ENCODE results near the gene MED19. TPM values are rescaled to one million over a fixed set of nuclear protein-coding genes. Genes with fewer than 3 reads are reported as not detected.
A peak's percentile ranks its signal among the peaks of the same experiment; 100 is the strongest.
"Not testable (repeated sequence)": the region's sequence is repeated elsewhere in the genome, so short reads cannot be mapped to it uniquely, and the experiment has no call there.

Gene MED19
- 27.2 and 35.0 TPM in 2 replicates for total RNA-seq (2014; rRNA removed)
- 29.4 TPM for polyA plus RNA-seq (2012)

- peak; percentile 61 for DNase-seq (ENCODE audit: low read depth)
Observed at GRCh38 chr11:57711414-57712255, at the start of gene MED19. Gene MED19 (minus strand): TSS chr11:57712215. CDS start chr11:57712179, 36 bp downstream.

GRCh38 chr11:57758174-57758573, 46.2 kb upstream of the MED19 start:
- DNase-seq (ENCODE audit: low read depth) = no peak

DNA sequence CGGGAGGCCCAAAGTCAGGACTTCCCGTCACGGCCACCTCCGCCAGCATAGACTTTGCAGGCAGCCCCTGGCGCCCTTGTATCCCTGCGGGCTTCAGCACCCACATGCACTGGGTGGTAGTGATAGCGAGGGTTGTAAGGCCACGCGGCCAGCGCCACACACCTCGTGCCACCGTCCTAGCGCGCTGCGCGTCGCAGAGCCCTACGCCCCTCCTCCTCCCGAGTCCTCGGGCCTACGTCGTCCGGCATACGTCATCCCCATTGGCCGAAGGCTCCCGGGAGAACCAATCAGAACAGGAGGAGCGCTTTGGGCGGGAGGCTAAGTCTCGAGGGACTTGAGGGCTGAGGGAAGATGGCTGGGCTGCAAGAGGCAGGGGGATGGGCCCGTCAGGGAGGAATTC, 40.9 kb upstream of the MED19 start:
- DNase-seq (ENCODE audit: low read depth) = no peak

DNA sequence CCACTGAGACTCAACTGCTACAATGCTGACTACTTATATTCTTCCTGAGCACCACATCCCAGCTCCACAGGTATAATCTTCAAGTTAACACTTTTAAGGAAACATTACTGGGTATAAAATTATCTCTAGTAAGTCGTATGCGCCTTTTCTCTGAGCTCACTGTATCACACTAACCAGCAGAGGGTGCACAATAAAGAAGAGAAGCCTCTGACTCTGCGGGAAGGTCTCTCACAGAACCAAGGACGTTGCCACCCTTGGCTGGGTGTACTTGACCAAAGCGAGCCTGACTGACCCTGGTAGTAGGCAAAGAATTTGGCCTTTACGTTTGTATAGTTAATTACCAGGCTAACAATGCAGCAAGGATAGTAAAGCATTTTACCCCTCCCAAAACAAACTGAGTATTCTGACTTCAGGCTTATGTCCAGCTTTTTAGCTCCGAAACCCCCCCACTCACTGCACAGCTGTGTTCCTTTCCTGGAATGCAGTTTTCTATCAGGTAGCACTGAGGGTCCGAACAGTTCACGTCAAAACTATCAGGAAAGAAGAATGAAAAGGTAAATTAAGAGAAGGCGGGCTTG, 39.8 kb upstream of the MED19 start, which contains the start of gene BTBD18:
TSS of gene BTBD18 (minus strand) at position 144 of the 578 bp plus-strand sequence. CDS start 631 bp downstream, outside the sequence.
- DNase-seq (ENCODE audit: low read depth) = peak; percentile 42

- no peak for DNase-seq (ENCODE audit: low read depth)
Observed at GRCh38 chr11:57751176-57751575, 39.2 kb upstream of the MED19 start.

DNA sequence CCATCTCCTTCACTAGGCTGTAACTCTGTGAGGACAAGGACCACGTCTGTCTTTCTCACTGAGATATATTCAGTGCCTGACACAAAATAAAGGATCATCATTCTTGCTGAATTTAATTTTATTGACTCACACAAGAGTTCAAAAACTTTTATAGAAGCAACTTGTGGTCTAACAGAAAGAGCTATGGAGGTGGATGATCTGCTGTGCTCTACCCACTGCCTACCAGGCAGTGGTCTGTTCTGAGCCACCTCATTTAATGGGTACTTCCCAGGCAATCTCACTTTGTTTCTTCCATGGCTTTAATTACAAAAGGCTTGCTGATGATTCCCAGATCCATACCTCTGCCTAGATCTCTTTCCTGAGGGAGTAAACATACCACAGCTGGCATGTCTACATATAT, 34.9 kb upstream of the MED19 start:
- no peak for DNase-seq (ENCODE audit: low read depth)

DNA sequence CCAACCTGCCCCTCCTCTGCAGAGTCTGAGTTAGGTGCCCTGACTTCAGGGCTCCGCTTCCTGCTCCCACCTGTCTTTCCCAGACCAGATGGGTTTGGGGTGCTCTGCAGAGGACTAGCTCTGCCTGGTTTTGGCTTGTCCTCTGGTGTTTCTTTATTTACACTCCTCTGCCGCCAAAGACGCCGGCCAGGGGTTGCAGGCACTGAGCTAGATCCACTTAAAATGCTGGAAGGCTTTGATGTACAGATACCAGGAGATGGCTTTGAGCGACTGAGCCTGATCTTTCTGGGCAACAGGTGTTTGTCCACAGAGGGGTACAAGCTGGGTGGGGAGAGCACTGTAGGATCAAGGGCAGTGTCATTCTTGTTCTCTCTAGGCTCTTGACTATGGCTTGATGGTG, 33.2 kb upstream of the MED19 start:
- no peak for DNase-seq (ENCODE audit: low read depth)

GRCh38 chr11:57744357-57744756, 32.3 kb upstream of the MED19 start:
- DNase-seq (ENCODE audit: low read depth) = no peak

- no peak for DNase-seq (ENCODE audit: low read depth)
Observed at GRCh38 chr11:57742087-57742452, 30.1 kb upstream of the MED19 start.

DNA sequence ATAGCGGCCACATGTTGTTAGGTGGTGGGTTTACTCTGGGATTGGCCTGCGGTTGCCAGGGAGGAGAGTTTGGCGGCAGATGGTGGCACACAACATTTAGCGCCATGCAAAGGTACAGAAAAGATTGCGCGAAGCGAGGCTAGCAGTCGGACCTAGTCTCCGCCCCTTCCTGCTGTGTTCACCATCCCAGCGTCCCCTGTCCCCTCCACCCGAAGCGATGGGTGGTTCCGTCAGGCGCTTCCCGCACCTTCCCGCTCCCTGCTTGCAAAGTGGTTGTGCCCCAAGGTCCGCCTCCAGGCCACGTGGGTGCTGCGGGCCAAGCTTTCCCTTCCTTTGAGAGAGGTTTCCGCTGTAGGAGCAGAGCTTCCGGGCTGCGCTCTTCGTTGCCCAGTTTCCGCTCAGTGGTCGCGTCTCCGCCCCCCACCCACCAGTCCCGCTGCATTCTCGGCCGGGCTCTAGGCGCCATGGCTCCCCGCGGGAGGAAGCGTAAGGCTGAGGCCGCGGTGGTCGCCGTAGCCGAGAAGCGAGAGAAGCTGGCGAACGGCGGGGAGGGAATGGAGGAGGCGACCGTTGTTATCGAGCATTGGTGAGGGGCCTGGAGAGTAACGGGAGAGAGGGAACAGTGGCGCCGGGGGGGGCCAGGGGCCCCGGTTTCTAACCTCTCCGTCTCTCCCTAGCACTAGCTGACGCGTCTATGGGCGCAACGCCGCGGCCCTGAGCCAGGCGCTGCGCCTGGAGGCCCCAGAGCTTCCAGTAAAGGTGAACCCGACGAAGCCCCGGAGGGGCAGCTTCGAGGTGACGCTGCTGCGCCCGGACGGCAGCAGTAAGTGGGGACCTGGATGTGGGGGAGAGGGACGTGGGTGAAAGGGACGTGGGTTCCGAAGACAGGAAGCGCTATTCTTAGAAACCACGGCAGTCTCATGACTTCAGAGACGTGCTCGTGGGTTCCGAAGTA, 29.4 kb upstream of the MED19 start, which contains the start of gene SELENOH:
TSS of gene SELENOH (plus strand) at position 360 of the 955 bp plus-strand sequence. CDS start at position 465, 105 bp downstream.
- peak; percentile 96 for DNase-seq (ENCODE audit: low read depth)

DNA sequence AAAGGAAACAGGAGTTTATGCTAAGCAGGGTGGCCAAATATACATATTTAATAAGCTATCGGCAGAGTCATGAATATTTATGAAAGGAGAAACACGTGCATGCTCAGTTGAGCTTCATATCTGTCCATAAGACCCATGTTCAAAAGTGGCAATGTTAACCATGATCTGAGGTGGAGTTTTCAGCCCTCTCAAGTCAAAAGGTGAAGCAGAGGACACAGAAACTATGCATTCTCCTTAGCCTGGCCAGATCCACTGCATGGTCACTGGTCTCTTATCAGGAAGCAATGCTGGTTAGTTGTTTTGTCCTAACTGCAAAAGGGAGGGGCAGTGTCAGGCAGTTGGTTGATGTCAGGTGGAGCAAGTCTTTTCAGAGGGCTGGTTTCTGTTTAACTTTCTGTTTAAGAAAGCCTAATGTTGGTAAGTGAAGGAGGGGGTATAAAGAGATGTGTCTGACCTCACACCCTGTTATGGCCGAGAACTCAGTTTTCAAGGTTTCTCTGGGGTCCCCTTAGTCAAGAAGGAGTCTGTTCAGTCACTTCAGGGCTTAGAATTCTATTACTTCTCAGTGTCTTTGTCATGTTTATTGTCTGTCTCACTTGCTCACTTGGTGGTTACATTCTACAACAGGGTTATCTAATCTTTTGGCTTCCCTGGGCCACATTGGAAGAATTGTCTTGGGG, 23.7 kb upstream of the MED19 start:
- no peak for DNase-seq (ENCODE audit: low read depth)

DNA sequence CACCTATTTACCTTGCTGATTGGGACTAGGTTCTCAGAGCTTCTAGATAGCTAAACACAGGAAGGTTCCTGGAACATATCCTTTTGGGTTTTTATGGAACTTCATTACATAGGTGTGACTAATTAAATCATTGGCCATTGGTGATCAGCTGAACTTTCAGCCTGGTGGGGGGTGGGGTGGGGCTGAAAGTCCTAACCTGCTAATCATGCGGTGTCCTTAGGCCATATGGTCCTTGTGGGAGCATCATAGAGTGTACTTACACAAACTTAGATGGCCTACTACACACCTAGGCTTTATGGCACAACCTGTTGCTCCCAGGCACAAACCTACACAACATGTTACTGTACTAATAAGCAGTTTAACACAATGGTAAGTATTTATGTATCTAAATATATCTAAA, 20.6 kb upstream of the MED19 start:
- no peak for DNase-seq (ENCODE audit: low read depth)

GRCh38 chr11:57729479-57729878, 17.5 kb upstream of the MED19 start:
- DNase-seq (ENCODE audit: low read depth) = no peak

DNA sequence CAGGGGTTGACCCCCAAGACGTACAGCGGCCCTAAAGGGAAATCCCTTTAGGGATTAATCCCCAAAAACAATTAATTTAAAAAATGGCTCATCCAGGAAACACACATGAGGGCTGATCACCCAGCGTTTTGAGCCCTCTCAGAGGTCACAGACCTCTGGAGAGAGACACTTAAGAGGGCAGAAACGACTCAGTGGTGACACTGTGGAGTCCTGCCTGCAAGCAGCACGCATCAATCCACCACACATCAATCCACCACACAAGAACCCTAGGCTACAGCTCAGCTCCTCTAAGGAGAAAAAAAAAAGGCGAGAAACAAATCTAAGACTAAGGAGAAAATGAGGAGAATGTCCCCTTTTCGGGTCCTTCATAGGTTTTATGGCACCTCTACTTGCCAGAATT, 16.8 kb upstream of the MED19 start:
- DNase-seq (ENCODE audit: low read depth) = no peak

DNA sequence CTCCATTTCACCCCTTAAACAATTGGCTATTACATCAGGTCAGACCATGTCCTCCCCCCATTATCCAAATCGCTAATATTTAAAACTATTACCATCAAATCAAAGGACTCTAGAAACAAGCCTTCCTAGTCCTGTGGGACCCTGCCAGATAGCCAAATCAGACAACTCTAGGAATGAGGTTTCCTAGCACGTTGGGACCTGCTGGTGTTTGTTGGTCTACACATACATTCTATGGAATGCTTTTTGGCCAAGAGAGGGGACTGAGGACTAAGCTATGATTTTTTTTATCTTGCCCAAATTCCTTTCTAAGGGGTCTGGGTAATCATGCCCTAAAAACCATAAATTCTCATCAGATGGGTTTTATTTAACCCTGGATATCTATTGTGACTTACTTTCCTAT, 15.2 kb upstream of the MED19 start:
- no peak for DNase-seq (ENCODE audit: low read depth)

DNA sequence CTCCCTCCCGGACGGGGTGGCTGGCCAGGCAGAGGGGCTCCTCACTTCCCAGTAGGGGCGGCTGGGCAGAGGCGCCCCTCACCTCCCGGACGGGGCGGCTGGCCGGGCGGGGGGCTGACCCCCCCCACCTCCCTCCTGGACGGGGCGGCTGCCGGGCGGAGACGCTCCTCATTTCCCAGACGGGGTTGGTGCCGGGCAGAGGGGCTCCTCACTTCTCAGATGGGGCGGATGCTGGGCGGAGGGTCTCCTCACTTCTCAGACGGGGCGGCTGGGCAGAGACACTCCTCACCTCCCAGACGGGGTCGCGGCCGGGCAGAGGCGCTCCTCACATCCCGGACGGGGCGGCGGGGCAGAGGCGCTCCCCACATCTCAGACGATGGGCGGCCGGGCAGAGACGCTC, 4.7 kb upstream of the MED19 start:
- DNase-seq (ENCODE audit: low read depth) = not testable (repeated sequence)

DNA sequence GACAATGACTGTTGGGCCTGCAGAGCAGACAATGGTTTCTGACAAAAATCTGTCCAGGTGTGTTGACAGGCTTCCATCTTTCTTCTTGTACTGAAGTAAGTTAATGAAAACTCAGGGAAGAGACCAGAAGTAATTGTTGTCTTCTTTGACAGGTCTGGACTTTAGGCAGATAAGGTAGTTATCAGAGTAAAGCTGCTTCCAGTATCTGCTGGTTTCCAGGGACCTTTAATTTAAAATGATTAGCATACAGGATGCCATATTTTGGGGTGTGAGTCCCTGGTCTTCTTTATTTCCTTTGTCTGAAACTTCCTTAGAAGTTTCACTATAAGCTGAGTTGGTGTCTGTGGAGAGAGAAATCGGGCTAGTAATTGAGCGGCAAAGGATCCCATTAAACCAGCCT, 1.8 kb upstream of the MED19 start:
- DNase-seq (ENCODE audit: low read depth) = no peak

DNA sequence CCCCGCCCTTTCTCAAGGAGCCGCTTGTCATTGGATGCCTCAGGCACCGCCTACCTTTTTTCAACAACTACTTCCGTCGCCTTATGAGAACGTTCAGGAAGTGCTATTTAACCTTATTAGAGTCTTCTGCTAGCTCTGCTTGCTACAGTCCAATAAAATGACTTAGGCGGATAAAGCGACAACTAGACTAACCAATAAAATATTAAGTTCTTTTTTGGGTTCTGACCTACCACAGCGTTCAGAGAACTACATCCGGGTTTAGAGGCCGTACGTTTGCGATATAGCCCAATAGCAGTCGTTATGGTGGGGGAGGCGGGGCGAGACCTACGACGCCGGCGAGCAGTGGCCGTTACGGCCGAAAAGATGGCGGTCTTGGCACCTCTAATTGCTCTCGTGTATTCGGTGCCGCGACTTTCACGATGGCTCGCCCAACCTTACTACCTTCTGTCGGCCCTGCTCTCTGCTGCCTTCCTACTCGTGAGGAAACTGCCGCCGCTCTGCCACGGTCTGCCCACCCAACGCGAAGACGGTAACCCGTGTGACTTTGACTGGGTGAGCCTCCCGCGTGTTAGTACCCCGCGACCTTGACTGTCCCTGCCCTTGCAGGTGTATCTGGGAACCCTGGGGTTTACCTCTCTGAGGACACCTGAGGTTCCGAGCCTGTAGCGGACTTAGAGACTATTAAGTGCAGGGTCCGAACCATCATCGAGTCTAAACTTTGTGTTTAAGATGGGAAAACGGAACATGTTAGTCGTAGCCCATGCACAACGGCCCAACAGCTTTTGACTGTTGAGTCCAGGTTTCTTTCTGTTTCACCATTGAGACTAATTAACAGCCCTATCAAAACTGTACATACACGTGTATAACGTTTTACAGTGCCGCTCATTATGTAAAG, 488 bp upstream of the MED19 start, which contains the start of gene TMX2:
TSS of gene TMX2 (plus strand) at position 338 of the 895 bp plus-strand sequence. CDS start at position 364, 26 bp downstream.
- DNase-seq (ENCODE audit: low read depth) = peak; percentile 99

DNA sequence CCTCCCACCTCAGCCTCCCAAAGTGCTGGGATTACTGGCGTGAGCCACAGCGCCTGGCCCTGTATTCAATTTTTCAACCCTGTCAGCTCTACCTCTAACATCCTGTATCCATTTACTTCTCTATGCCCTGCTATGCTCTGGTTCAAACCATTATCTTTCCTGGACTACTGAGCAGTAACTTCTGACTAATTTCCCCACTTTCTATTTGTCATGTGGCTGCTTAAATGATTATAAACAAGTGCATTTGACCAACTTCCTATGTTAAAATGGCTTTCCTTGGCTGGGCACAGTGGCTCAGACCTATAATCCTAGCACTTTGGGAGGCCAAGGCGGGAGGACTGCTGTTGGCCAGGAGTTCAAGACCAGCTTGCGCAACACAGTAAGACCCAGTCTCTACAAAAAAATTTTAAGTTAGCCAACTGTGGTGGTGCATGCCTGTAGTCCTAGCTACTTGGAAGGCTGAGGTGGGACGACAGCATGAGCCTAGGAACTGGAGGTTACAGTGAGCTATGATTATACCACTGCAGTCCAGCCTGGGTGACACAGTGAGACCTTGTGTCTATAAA, 2.1 kb downstream of the MED19 start:
- no peak for DNase-seq (ENCODE audit: low read depth)

GRCh38 chr11:57705432-57705831, 6.6 kb downstream of the MED19 start:
- DNase-seq (ENCODE audit: low read depth) = not testable (repeated sequence)

Data from LHCN-M2 (cell line).